Measurements from ENCODE around the gene ZFP36L2. TPM values are rescaled to one million over a fixed set of nuclear protein-coding genes. Genes with fewer than 3 reads are reported as not detected.
A peak's percentile ranks its signal among the peaks of the same experiment; 100 is the strongest.

Gene ZFP36L2
- total RNA-seq, 6 experiments from 2014 or later: 20.8 to 50.0 (median 33.6) TPM

- no peak overlapping the region for H3K4me3 ChIP-seq
- H3K9me3 ChIP-seq: no peaks in the 10 kb centered on the region
- H3K4me1 ChIP-seq: no peaks in the 10 kb centered on the region
- H3K27me3 ChIP-seq: no peaks in the 10 kb centered on the region
- DNase-seq (no peak), ATAC-seq (no peak)
- TF ChIP-seq, protein P1, sequence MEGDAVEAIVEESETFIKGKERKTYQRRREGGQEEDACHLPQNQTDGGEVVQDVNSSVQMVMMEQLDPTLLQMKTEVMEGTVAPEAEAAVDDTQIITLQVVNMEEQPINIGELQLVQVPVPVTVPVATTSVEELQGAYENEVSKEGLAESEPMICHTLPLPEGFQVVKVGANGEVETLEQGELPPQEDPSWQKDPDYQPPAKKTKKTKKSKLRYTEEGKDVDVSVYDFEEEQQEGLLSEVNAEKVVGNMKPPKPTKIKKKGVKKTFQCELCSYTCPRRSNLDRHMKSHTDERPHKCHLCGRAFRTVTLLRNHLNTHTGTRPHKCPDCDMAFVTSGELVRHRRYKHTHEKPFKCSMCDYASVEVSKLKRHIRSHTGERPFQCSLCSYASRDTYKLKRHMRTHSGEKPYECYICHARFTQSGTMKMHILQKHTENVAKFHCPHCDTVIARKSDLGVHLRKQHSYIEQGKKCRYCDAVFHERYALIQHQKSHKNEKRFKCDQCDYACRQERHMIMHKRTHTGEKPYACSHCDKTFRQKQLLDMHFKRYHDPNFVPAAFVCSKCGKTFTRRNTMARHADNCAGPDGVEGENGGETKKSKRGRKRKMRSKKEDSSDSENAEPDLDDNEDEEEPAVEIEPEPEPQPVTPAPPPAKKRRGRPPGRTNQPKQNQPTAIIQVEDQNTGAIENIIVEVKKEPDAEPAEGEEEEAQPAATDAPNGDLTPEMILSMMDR (IDR thresholded peaks at IDR 0.05): no peak
- TF ChIP-seq POLR2A (IDR thresholded peaks at IDR 0.05): no peak
- 62% methylated on average over 3 of the region's 5 CpGs for WGBS (ENCODE audit: insufficient coverage, low coverage, low lambda C conversion rate, missing lambda C conversion rate)
- H3K27ac ChIP-seq: no peak overlapping the region
- intact Hi-C loops (cut with DNase I): no loop called here
- no peaks in the 10 kb centered on the region for H3K36me3 ChIP-seq
Measured at GRCh38 chr2:43265001-43265400, 38.6 kb upstream of the ZFP36L2 start.

DNA sequence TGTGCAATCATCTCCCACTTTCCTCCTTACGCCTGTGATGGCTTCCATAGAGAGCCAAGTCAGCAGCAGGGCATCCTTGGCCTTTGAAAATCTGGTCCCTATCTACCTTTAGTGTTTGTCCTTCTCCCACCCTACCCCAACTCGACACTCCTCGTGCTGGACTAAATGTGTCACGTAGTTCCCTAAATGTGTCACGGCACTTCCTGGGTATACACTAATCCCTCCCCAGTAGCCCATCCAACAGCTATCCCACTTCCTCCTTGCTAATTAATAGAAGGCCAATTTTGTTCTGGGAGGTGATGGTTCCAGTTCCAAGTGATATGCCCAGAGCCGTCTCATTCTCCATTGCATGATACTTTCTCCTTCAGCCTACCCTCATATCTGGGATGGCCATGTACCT, 36.5 kb upstream of the ZFP36L2 start:
- H3K9me3 ChIP-seq: no peaks in the 10 kb centered on the region
- H3K4me1 ChIP-seq: peaks cover 0 to 16% (median 7%) of the 10 kb centered on the region in 4 donors
- TF ChIP-seq, protein P1 (IDR thresholded peaks at IDR 0.05): no peak
- no peak for TF ChIP-seq POLR2A (IDR thresholded peaks at IDR 0.05)
- intact Hi-C loops (cut with DNase I): no loop called here
- no peak for DNase-seq
- H3K27me3 ChIP-seq: no peaks in the 10 kb centered on the region
- no peak for ATAC-seq
- 96% methylated on average over 5 of the region's 6 CpGs for WGBS (ENCODE audit: insufficient coverage, low coverage, low lambda C conversion rate, missing lambda C conversion rate)
- H3K4me3 ChIP-seq: no peak overlapping the region
- H3K36me3 ChIP-seq: no peaks in the 10 kb centered on the region
- no peak overlapping the region for H3K27ac ChIP-seq

GRCh38 chr2:43262239-43262638, 35.8 kb upstream of the ZFP36L2 start:
- H3K27me3 ChIP-seq: no peaks in the 10 kb centered on the region
- TF ChIP-seq POLR2A (IDR thresholded peaks at IDR 0.05): no peak
- TF ChIP-seq, protein P1 (IDR thresholded peaks at IDR 0.05): no peak
- intact Hi-C loops (cut with DNase I): no loop called here
- H3K4me1 ChIP-seq: peaks cover 0 to 19% (median 9%) of the 10 kb centered on the region in 4 donors
- DNase-seq: no peak
- 83% methylated on average over 1 of the region's 1 CpG for WGBS (ENCODE audit: insufficient coverage, low coverage, low lambda C conversion rate, missing lambda C conversion rate)
- no peak overlapping the region for H3K27ac ChIP-seq
- H3K9me3 ChIP-seq: no peaks in the 10 kb centered on the region
- no peak for ATAC-seq
- H3K4me3 ChIP-seq: no peak overlapping the region
- H3K36me3 ChIP-seq: no peaks in the 10 kb centered on the region

DNA sequence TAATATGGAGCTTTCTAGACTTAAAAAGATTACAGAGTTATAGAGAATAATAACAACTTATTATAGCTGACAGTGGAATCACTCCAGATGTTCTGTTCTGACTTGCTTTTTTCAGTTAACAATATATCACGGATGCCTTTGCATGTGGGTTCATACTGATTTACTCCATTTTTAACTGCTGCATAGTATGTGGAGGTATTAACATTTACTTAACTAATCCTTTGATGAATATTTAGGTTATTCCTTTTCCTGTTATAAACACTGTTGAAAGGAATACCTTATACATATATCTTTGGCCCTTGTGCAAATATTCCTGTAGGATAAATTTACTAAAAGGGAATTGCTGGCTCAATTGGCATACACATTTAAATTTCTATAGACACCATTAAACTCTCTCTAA, 33.1 kb upstream of the ZFP36L2 start:
- no peak overlapping the region for H3K4me3 ChIP-seq
- intact Hi-C loops (cut with DNase I): no loop called here
- no peak for ATAC-seq

More for the DNA sequence above, 33.1 kb upstream of the ZFP36L2 start:
- TF ChIP-seq, protein P1 (IDR thresholded peaks at IDR 0.05): no peak
- TF ChIP-seq POLR2A (IDR thresholded peaks at IDR 0.05): no peak
- Histone ChIP-seq H3K9me3 (no peaks in the 10 kb centered on the region), H3K27ac (peak overlapping the region in 1 of 3 donors; percentile 68), H3K36me3 (no peaks in the 10 kb centered on the region), H3K4me1 (peaks cover 0 to 30% (median 15%) of the 10 kb centered on the region in 4 donors), H3K27me3 (no peaks in the 10 kb centered on the region)
- no peak for DNase-seq
- WGBS (ENCODE audit: insufficient coverage, low coverage, low lambda C conversion rate, missing lambda C conversion rate): 88% methylated on average over 1 of the region's 1 CpG

Measured in right lobe of liver (tissue), 6 donors.